ENCODE results near the gene APEX1.

The APEX1 gene

GRCh38 chr14:20454516-20455354 lies at the start of gene APEX1, which contains the start of gene OSGEP:
TSS of gene APEX1 (plus strand) at chr14:20455226. CDS start at chr14:20455646, 420 bp downstream.
TSS of gene OSGEP (minus strand) at chr14:20454812. CDS start at chr14:20454683, 129 bp downstream.
- DNase-seq: peak; percentile 99 to 100

GRCh38 chr14:20409226-20409625 lies 45.8 kb upstream of the APEX1 start:
- DNase-seq: no peak

GRCh38 chr14:20412411-20412810 lies 42.6 kb upstream of the APEX1 start:
- no peak for DNase-seq

- DNase-seq: peak; percentile 86 to 92
Measured at GRCh38 chr14:20412876-20413743, 41.9 kb upstream of the APEX1 start, which contains the start of gene TEP1. TSS of gene TEP1 (minus strand) at chr14:20413501. CDS start at chr14:20408439, 5,062 bp downstream.

DNA sequence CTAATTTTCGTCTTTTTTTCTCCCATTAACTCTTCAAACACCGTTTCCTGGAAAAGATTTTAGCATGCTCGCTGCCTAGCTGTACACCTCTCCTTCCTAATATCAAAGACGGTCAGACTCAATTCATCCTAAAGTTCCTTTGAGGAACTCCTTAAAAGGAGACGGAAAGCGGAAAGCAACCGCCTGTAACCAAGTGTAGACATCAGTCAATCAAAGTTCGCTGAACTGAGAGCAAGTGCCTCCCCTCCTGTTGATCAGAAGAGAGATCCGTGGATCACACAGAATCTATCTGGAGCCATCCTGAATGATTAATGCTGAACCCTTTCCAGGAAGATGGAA lies 41.3 kb upstream of the APEX1 start:
- DNase-seq: no peak

DNA sequence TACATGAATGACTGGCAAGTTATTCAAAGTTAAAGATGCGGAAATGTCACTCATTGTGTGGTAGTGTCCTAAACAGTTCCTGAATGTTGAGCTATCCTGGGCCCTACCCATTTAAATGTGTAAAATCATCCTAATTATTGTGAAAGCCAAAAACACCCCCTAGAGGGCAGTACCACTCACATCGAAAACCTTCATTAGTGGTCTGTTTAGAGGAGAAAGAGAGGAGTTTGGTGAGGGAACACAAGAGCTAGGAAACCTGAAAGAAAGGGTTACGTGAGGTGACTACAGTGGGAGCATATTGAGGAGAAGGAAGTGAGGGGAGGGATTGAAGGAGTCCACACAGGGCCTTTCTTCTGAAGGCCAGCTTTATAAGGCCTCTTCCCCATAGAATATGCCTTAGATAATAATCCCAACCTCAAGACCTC lies 39.2 kb upstream of the APEX1 start:
- peak; percentile 67 to 78 for DNase-seq

DNA sequence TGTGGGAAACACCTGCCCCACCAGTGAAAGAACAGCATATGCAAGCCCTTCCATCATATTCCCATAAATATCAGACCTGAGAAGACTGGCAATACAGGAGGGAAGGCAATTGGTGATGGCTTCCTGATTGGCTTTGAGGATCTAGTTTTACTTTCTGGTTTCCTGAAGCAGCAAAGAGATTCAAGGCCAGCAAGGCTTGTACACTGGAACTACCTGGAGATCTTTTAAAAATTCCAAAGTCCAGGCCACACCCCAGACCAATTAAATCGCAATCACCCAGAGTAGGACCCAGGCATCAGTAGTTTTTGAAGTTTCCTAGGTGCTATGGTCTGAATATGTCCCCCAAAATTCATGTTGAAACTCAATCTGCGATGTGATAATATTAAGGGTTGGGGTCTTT lies 38.8 kb upstream of the APEX1 start:
- DNase-seq: no peak

GRCh38 chr14:20417250-20418186 lies 37.5 kb upstream of the APEX1 start:
- DNase-seq: no peak

GRCh38 chr14:20418501-20418909 lies 36.5 kb upstream of the APEX1 start:
- no peak for DNase-seq

DNA sequence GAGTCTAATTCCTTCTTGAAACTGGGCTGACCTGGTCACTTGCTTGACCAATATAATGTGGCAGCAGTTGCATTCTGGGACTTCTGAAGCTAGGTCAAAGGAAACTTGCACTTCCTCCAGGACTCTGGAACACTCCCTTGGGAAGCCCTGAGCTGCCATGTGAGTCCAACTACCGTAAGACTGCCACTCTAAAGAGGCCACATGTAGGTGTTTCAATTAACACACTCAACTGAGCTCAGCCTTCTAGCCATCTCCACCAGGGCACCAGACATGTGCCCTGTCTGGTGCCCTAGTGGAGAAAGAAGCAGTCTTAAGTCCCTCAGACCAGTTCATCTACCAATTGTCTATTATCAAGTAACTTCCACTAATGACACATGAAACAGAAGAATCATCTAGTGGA lies 35.6 kb upstream of the APEX1 start:
- no peak for DNase-seq

DNA sequence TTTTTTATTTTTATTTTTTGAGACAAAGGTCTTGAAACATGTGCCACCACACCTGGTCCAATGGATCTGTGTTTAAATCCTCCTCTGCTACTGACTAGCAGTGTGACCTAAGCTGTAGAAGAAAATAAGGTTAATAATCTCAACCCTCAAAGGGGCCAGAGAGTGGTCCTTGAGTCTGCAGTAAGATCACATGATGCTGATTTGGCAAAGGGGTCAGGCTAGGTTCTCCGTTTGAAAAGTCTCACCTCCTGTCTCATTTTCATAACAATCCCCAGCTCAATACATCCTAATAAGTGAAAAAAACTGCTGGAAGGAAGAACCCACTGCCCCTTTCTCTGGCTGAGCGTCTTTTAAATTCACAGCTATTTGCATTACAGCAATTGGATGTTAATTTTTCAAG lies 33.8 kb upstream of the APEX1 start:
- DNase-seq: no peak

DNA sequence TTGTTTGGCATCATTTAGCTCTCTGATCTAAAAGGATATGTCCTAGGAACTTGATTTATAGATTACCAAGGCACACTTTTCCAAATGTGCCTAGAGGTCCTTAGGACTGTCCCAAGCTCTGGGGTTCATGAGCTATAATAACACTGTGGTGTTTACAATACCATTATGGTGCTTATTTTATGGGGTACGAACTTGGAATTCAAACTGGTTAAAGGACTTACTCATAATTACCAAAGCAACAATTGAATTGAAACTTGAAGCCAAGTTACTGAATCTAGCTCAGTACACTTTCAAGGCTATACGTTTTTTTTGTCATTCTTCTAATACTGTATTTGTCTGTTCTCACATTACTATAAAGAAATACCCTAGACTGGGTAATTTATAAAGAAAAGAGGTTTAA lies 32.1 kb upstream of the APEX1 start:
- DNase-seq: no peak

- DNase-seq: no peak
Measured at GRCh38 chr14:20424851-20425250, 30.2 kb upstream of the APEX1 start.

DNA sequence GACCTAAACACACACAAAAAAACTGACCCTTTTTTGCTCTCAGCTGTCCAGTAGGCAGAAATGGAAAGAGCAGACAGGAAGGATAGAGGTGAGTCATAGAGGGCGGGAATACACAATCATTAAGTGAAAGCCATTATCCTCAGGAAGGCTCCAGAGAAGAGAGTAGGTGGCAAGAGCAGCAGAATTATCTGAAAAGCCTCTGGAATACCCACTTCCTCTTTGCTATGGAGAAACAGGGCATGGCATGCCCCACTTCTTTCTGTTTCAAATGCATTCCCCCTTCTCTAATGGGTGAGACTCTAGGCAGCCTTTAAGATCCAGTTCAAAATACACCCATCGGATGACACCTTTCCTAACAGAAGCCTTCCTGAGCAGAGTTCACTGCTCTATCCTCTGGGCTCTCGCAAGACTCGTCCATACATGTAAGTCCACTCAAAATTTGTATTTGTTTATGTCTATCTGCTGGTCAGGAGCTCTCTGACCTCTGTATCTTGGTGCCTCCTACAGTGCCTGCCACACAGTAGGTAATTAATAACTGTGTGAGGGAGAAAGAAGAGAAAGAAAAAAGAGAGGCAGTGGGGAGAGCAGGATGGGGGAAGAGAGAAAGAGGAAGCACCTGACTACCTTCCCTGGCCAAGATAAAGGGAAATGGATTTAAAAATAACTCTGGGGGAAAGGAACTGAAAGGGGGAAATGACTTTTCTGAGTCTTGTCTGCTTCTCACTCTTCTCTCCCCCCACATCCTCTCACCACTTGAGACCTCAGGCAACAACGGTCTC lies 27.6 kb upstream of the APEX1 start:
- DNase-seq: peak in 1 of 2 experiments; percentile 52

GRCh38 chr14:20428010-20428365 lies 27.0 kb upstream of the APEX1 start:
- DNase-seq: no peak

- peak in 1 of 2 experiments; percentile 40 for DNase-seq
Measured at GRCh38 chr14:20428802-20429201, 26.2 kb upstream of the APEX1 start.

DNA sequence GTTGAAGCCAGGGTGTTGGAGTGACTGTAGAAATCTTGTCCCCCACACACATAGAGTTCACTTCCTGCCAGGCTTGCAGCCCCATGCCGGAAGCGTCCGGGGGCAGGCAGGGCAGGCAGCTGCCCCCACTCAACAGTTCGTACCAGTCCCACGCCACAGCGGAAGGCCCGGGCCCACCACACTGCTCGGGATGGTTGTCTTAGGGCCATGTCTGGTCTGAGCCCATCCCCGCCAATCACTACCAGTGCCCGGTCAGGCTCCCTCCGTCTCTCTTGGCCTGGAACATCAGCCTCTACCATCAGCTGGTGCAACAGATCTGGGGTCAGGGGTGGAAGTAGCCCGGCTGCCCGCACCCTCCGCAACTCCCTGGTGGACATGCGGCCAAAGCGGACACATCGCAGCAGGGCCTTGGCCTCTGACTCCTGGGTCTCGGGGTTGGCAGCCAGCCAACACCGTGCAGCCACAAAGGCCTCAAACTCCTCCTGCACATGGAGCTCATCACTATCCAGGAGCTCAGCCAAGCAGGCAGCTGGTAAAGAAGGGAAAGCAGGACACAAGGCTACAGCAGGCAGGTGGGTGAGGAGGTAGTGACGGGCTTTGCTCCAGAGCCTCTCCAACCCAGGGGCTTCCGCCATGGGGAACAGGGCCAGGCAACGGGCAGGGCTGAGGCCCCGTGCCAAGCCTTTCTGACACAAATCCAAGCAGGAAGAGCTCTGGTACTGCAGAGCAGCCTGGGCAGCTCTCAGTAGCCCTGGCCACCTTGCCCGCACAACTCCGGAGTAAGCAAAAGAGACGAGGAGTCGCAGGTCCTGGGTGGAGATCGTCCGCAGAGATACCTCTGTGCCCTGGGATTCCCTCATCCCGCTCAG lies 25.0 kb upstream of the APEX1 start:
- DNase-seq: peak; percentile 72 to 77

GRCh38 chr14:20434701-20435581 lies 20.1 kb upstream of the APEX1 start:
- DNase-seq: peak; percentile 45 to 80

- no peak for DNase-seq
Measured at GRCh38 chr14:20435582-20436362, 19.3 kb upstream of the APEX1 start, which contains the start of gene KLHL33. TSS of gene KLHL33 (minus strand) at chr14:20436166. CDS start at chr14:20435811, 355 bp downstream.

All from SHP77 (cell line).